HepG2 (cell line): ENCODE results near the gene PKN2. TPM values are rescaled to one million over a fixed set of nuclear protein-coding genes. Genes with fewer than 3 reads are reported as not detected.

ENCODE experiments used
- ATAC-seq: fragments of 200-7000 bp; cut with Tn5 transposase; 3 replicates; pipeline ENCODE4 v1.9.1; 2020; ENCODE audit warnings: mild to moderate bottlenecking, moderate library complexity
- BruUV-seq: library from RNA; stranded (reverse); fragments of 400-500 nt; replicated peaks from 2 replicates; lab custom pipeline; 2021; lab: Mats Ljungman, UMichigan
- CTCF ChIA-PET: fragments of 300-600 bp; formaldehyde crosslinking; extraction: SDS; loops from one replicate; lab custom pipeline; 2021; ENCODE audit warnings: low total read pairs, inconsistent platforms, low intra/inter-chr PET ratio; lab: Yijun Ruan, JAX
- POLR2A ChIA-PET: fragments of 350-600 bp; sonication (Branson Sonifier 250); formaldehyde crosslinking; loops from one replicate; lab custom pipeline; 2020; ENCODE audit warnings: antibody characterized with exemption, inconsistent platforms; lab: Yijun Ruan, JAX
- DNase-seq: peaks from one replicate; pipeline ENCODE4 v3.0.0-alpha.2; 2015; ENCODE audit warnings: low spot score
- FAIRE-seq: peaks from 3 replicates; lab custom pipeline; 2011; peaks lifted over from hg19 to GRCh38; lab: Jason Lieb, UNC
- H2AFZ ChIP-seq: one replicate; pipeline ENCODE4 v1.6.1; 2011; ENCODE audit warnings: low read length, inconsistent platforms
- H3K27ac ChIP-seq: fragments of 300-600 bp; 3 replicates; pipeline ENCODE4 v1.8.0; 2011; ENCODE audit warnings: mixed run types, mild to moderate bottlenecking, mixed read lengths, low read length, inconsistent platforms; ENCODE audit not compliant: insufficient read depth; ENCODE audit errors: extremely low read length
- H3K27me3 ChIP-seq, 2 experiments: fragments of 200-600 bp in 1 of 2; 2 replicates in 1 of 2; 3 replicates in 1 of 2; pipeline versions ENCODE4 v1.6.0 to v1.8.0; 2011; ENCODE audit warnings: low read length in 2 of 2, mild to moderate bottlenecking in 2 of 2, moderate library complexity in 2 of 2, inconsistent platforms in 1 of 2; ENCODE audit not compliant: insufficient read depth in 2 of 2, control insufficient read depth in 1 of 2
- H3K36me3 ChIP-seq, 2 experiments: fragments of 200-600 bp in 1 of 2; replicated peaks in 1 of 2; 2 replicates in 1 of 2; 3 replicates in 1 of 2; pipeline versions ENCODE4 v1.5.1 to v1.8.0; 2011; ENCODE audit warnings: low read length in 2 of 2, inconsistent platforms in 1 of 2; ENCODE audit not compliant: insufficient read depth in 2 of 2, control insufficient read depth in 1 of 2
- H3K4me1 ChIP-seq: 2 replicates; pipeline ENCODE4 v1.5.1; 2012; ENCODE audit warnings: low read length, inconsistent platforms; ENCODE audit not compliant: insufficient read depth
- H3K4me2 ChIP-seq: 2 replicates; pipeline ENCODE4 v1.6.0; 2011; ENCODE audit warnings: low read depth, low read length, inconsistent platforms
- H3K4me3 ChIP-seq, 3 experiments: fragments of 200-600 bp in 1 of 3; sonication (generic), shearing (Covaris generic) in 1 of 3; replicated peaks in 1 of 3; 2 replicates each; pipeline ENCODE4 v1.5.1; 2011 to 2016; ENCODE audit warnings: low read length in 3 of 3, inconsistent platforms in 2 of 3, low read depth in 2 of 3, mild to moderate bottlenecking in 2 of 3, control low read depth in 1 of 3, mixed read lengths in 1 of 3; ENCODE audit not compliant: insufficient read depth in 1 of 3
- H3K79me2 ChIP-seq: one replicate; pipeline ENCODE4 v1.6.1; 2011; ENCODE audit warnings: low read length, inconsistent platforms; ENCODE audit not compliant: insufficient read depth
- H3K9ac ChIP-seq: 2 replicates; pipeline ENCODE4 v1.6.0; 2011; ENCODE audit warnings: mild to moderate bottlenecking, low read depth, low read length, inconsistent platforms; ENCODE audit not compliant: insufficient read depth
- H3K9me3 ChIP-seq: 2 replicates; pipeline ENCODE4 v1.5.1; 2012; ENCODE audit warnings: mild to moderate bottlenecking, low read length
- H4K20me1 ChIP-seq: 2 replicates; pipeline ENCODE4 v1.6.0; 2011; ENCODE audit warnings: inconsistent platforms, mild to moderate bottlenecking, low read length, moderate library complexity; ENCODE audit not compliant: insufficient read depth
- HMGA1 ChIP-seq: sonication (generic); formaldehyde crosslinking; conservative IDR thresholded peaks from 2 replicates; pipeline ENCODE4 v1.4.0; 2020; ENCODE audit warnings: missing genetic modification reagents
- MAFF ChIP-seq: IDR thresholded peaks from 2 replicates; pipeline ENCODE4 v1.6.1; 2011; ENCODE audit warnings: low read depth, low read length, improper control_type of control experiment
- MAFK ChIP-seq, 2 experiments: IDR thresholded peaks in 1 of 2; conservative IDR thresholded peaks in 1 of 2; 2 replicates each; pipeline ENCODE4 v1.6.1; 2011; ENCODE audit warnings: improper control_type of control experiment in 2 of 2, low read length in 2 of 2
- NR1H2 ChIP-seq: sonication (generic); formaldehyde crosslinking; IDR thresholded peaks from 2 replicates; pipeline ENCODE4 v1.8.1; 2022; ENCODE audit warnings: low read depth, missing genetic modification reagents, borderline replicate concordance
- SALL2 ChIP-seq: sonication (generic); formaldehyde crosslinking; IDR thresholded peaks from 2 replicates; pipeline ENCODE4 v1.8.1; 2023; ENCODE audit warnings: mild to moderate bottlenecking, missing genetic modification reagents, inconsistent platforms
- XRCC5 ChIP-seq: fragments of 200-400 bp; formaldehyde crosslinking; optimal IDR thresholded peaks from 2 replicates; pipeline ENCODE3; 2017; ENCODE audit warnings: mild to moderate bottlenecking, low read length
- ZNF556 ChIP-seq: sonication (generic); formaldehyde crosslinking; IDR thresholded peaks from 2 replicates; pipeline ENCODE4 v1.4.0; 2020; ENCODE audit warnings: mild to moderate bottlenecking, missing genetic modification reagents, borderline replicate concordance
- WGBS: methylation state at CpG from one replicate; pipeline ENCODE4 v1.1.6; 2017; ENCODE audit warnings: low lambda C conversion rate; 5-methylcytosine and 5-hydroxymethylcytosine counted together
- in situ Hi-C: cut with HindIII; loops from 2 replicates; pipeline ENCODE4 v1.10.0; 2017; ENCODE audit warnings: low pct_unique_long_range_greater_than_20kb; ENCODE audit not compliant: extremely low pct_ligation_motif_present
- intact Hi-C: fragments of 100-400 bp; cut with micrococcal nuclease; formaldehyde crosslinking; loops from one replicate; pipeline ENCODE4 v1.10.0; 2022; ENCODE audit not compliant: unreplicated experiment
- polyA plus RNA-seq, 8 experiments: library from polyadenylated mRNA; depleted of rRNA in 3 of 8; stranded (reverse) in 7 of 8; unstranded in 1 of 8; fragments of >200 nt; fragmentation: Illumina TruSeq in 4 of 8; extraction: Trizol in 4 of 8; gene quantifications; 2 replicates each; pipeline versions ENCODE4 v1.2.1 to v1.2.3, GENCODE V29; 2011 to 2016; ENCODE audit warnings: low read depth in 4 of 8, missing spikeins in 1 of 8, mixed read lengths in 1 of 8; ENCODE audit not compliant: insufficient read depth in 1 of 8
- total RNA-seq, 5 experiments: library from RNA; depleted of rRNA; stranded (reverse); fragments of >200 nt; fragmentation: Illumina TruSeq; extraction: Trizol; gene quantifications; 2 replicates each; pipeline ENCODE4 v1.2.3, GENCODE V29; 2016; ENCODE audit warnings: low read depth in 1 of 5
- TF ChIP-seq, protein P1 (sequence below): sonication (generic); formaldehyde crosslinking; IDR thresholded peaks from 2 replicates; pipeline ENCODE4 v1.5.0; 2020; ENCODE audit warnings: missing genetic modification reagents
- TF ChIP-seq, protein P2 (sequence below): sonication (generic); formaldehyde crosslinking; IDR thresholded peaks from 2 replicates; pipeline ENCODE4 v1.8.0; 2022; ENCODE audit warnings: low read depth, missing genetic modification reagents

PKN2 gene
- total and polyA plus RNA-seq, 2 of the 13 experiments (the other 11 are each of a cell fraction or from before 2014, with no cell fraction given) = 17.0 to 29.4 TPM

DNA sequence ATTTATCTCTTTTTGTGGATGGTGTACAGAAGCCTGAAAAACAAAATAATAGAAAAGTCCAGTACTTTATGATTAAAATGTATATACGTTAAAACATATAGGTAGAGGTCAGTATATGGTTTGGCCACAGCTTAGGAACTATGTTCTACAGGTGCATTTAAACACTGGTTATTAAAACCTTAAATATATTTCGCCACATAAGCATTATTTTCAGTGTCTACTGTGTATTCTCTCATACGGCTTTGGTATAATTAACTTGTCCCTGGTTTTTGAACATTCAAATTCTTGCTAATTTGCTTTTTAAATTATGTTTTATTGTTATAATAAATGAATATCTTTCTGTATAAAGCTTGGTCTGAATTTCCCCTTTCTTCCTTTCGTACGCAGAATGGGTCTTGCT lies 119.4 kb downstream of the PKN2 start:
- BruUV-seq = no TSS peak
- ChIA-PET POLR2A (no interaction called here), CTCF (no interaction called here)
- in situ Hi-C loops = no loop called here
- Histone ChIP-seq H3K79me2 (no peaks in the 10 kb centered on the region), H3K36me3 (peaks cover 6 to 33% of the 10 kb centered on the region in 2 experiments), H2AFZ (no peak overlapping the region), H4K20me1 (no peaks in the 10 kb centered on the region), H3K9ac (no peak overlapping the region), H3K4me2 (no peak overlapping the region)
- intact Hi-C loops = no loop called here
- no peak for FAIRE-seq
- peak; percentile 72 to 84 for TF ChIP-seq MAFK (conservative IDR thresholded peaks at IDR 0.05 in 1 of 2, IDR thresholded peaks at IDR 0.05 in 1 of 2; ENCODE audit: low read length in 2 of 2)
- TF ChIP-seq HMGA1 (CRISPR knock-in tag) = no peak
- no peak for TF ChIP-seq XRCC5
- peak; percentile 77 for TF ChIP-seq MAFF
- no peak for TF ChIP-seq SALL2
- no peak for TF ChIP-seq ZNF556
- TF ChIP-seq, protein P1, sequence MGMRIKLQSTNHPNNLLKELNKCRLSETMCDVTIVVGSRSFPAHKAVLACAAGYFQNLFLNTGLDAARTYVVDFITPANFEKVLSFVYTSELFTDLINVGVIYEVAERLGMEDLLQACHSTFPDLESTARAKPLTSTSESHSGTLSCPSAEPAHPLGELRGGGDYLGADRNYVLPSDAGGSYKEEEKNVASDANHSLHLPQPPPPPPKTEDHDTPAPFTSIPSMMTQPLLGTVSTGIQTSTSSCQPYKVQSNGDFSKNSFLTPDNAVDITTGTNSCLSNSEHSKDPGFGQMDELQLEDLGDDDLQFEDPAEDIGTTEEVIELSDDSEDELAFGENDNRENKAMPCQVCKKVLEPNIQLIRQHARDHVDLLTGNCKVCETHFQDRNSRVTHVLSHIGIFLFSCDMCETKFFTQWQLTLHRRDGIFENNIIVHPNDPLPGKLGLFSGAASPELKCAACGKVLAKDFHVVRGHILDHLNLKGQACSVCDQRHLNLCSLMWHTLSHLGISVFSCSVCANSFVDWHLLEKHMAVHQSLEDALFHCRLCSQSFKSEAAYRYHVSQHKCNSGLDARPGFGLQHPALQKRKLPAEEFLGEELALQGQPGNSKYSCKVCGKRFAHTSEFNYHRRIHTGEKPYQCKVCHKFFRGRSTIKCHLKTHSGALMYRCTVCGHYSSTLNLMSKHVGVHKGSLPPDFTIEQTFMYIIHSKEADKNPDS (CRISPR knock-in tag) = no peak
- TF ChIP-seq, protein P2, sequence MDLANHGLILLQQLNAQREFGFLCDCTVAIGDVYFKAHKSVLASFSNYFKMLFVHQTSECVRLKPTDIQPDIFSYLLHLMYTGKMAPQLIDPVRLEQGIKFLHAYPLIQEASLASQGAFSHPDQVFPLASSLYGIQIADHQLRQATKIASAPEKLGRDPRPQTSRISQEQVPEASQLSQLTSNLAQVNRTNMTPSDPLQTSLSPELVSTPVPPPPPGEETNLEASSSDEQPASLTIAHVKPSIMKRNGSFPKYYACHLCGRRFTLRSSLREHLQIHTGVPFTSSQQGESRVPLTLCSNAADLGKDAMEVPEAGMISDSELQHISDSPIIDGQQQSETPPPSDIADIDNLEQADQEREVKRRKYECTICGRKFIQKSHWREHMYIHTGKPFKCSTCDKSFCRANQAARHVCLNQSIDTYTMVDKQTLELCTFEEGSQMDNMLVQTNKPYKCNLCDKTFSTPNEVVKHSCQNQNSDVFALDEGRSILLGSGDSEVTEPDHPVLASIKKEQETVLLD = no peak
- no peak for TF ChIP-seq NR1H2
- TF ChIP-seq, all 625 proteins: peak for 2
- Histone ChIP-seq H3K9me3 (no peaks in the 10 kb centered on the region), H3K4me1 (no peaks in the 10 kb centered on the region), H3K27ac (no peak overlapping the region), H3K27me3 (no peaks in the 10 kb centered on the region), H3K4me3 (no peak overlapping the region)
- WGBS = 95% methylated on average over 5 of the region's 5 CpGs
- DNase-seq (no peak), ATAC-seq (no peak)
